ENCODE data around the gene ELP4. TPM values are rescaled to one million over a fixed set of nuclear protein-coding genes. Genes with fewer than 3 reads are reported as not detected.

The ELP4 gene
- total RNA-seq, 2 donors from 2014 or later, result 21.5 to 23.0 TPM

DNA sequence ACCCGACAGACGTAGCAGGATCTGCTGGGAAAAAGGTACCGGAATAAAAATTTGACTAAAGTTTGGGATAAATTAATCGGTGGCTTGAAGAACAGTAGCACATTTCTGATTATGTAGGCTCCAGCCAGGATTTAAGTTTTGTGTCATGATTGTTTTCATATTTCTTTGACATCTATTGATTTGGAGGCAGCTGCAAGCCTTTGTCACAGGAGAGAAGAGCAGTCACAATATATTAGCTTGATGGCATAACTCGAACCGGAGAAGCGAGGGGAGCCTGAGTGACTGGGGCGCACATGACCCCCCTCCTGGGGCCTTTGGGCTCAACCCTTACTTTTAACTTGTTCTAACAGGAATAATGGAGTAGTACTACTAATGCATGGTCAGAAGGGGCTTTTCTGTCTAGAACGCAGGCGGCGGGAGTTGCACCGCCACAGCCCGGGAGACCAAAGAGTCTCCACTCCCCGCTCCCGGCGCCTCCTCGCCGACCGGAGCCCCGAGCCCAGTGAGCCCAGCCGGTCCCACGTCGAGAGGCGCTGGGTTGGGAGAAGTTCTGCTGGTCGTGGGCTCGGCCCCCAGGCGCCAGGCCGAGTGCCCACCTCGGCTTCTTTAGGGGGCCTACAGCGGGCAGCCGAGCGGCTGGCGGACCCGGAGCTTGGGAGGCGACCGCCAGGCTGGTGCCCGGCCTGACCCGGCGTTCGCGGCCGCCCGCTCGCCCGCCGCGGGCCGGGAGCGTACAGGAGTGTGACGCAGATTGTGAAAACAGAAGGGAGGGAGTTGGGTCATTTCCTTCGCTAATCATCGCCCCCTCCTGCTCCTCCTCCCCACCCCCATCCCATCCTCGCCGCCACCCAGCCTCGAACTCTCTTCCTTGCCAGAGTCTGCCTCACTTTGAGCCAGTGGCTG is 317.2 kb downstream of the ELP4 start:
- no peak overlapping the region for H3K27ac ChIP-seq
- 8% methylated on average over 42 of the region's 55 CpGs for WGBS
- DNase-seq (ENCODE audit: low spot score), result no peak
- intact Hi-C loops (cut with DNase I), result no loop called here
- H3K4me1 ChIP-seq (replicated peaks), result no peaks in the 10 kb centered on the region
- no peaks in the 10 kb centered on the region for H3K9me3 ChIP-seq
- H3K36me3 ChIP-seq, result no peaks in the 10 kb centered on the region
- H3K4me3 ChIP-seq, result no peak overlapping the region
- peaks cover 55% of the 10 kb centered on the region for H3K27me3 ChIP-seq (replicated peaks; ENCODE audit: insufficient read depth)
- no peak for TF ChIP-seq POLR2A (IDR thresholded peaks at IDR 0.05)
- TF ChIP-seq, protein P1, sequence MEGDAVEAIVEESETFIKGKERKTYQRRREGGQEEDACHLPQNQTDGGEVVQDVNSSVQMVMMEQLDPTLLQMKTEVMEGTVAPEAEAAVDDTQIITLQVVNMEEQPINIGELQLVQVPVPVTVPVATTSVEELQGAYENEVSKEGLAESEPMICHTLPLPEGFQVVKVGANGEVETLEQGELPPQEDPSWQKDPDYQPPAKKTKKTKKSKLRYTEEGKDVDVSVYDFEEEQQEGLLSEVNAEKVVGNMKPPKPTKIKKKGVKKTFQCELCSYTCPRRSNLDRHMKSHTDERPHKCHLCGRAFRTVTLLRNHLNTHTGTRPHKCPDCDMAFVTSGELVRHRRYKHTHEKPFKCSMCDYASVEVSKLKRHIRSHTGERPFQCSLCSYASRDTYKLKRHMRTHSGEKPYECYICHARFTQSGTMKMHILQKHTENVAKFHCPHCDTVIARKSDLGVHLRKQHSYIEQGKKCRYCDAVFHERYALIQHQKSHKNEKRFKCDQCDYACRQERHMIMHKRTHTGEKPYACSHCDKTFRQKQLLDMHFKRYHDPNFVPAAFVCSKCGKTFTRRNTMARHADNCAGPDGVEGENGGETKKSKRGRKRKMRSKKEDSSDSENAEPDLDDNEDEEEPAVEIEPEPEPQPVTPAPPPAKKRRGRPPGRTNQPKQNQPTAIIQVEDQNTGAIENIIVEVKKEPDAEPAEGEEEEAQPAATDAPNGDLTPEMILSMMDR (IDR thresholded peaks at IDR 0.05), result no peak
- TF ChIP-seq POLR2AphosphoS5 (IDR thresholded peaks at IDR 0.05), result no peak

DNA sequence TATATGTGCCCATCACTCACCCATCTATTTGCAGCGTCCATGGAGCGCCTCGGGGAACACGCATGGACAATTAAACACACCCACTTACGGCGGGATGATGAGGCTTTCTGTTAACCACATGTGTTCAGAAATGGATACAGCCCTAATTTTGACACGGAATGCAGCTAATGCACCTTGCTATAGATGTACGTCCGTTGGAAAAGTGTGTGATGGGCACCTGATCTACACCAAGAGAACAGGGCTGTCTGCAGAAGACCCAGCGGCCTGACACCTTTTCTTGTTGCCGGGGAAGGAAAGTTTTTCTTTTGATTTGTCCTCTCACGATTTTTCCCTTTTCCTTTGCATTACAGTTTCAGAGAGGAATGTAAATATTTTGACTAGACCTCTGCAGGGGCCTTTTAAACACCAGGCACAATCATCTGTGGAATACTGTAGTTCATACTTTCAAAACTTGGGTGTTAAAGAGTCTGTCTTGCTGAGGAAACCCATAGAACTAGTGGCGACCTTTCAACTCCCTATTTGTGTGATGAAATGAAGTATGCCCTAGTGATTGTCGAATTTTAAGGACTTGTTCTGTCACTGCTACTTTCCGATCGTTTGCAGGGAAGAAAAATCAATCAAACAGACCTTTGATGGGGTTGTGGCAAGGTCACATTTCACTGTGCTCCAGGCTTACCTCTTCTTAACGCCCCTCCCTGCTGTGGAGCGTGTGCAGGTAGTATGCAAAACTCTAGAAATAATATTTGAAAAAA is 318.1 kb downstream of the ELP4 start:
- H3K4me3 ChIP-seq, result no peak overlapping the region
- H3K36me3 ChIP-seq, result no peaks in the 10 kb centered on the region
- no peaks in the 10 kb centered on the region for H3K4me1 ChIP-seq (replicated peaks)
- peaks cover 51% of the 10 kb centered on the region for H3K27me3 ChIP-seq (replicated peaks; ENCODE audit: insufficient read depth)
- DNase-seq (ENCODE audit: low spot score), result no peak
- WGBS, result 10% methylated on average over 18 of the region's 18 CpGs
- H3K9me3 ChIP-seq, result no peaks in the 10 kb centered on the region
- no peak for TF ChIP-seq POLR2A (IDR thresholded peaks at IDR 0.05)
- TF ChIP-seq POLR2AphosphoS5 (IDR thresholded peaks at IDR 0.05), result no peak
- TF ChIP-seq, protein P1 (IDR thresholded peaks at IDR 0.05), result no peak
- intact Hi-C loops (cut with DNase I), result no loop called here
- no peak overlapping the region for H3K27ac ChIP-seq

DNA sequence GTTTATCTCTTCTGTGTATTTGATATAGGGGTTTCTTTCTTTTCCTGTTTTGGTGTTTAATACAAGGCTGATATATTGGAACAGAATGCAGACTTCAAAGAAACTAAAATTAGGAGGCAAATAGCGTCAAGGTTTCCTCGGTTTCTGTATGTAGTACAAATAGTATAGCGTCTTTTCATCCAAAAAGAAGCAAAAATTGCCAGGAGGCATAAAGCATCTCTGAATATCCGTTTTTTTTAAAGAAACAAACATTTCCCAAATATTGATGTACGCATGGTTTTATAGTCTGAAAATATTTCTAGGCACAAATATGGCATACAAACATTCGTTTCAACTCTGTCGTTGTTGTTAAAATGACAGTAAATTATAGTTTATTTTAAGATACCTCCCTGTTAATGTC is 318.6 kb downstream of the ELP4 start:
- H3K27me3 ChIP-seq (replicated peaks; ENCODE audit: insufficient read depth), result peaks cover 45% of the 10 kb centered on the region
- no peak overlapping the region for H3K4me3 ChIP-seq
- H3K36me3 ChIP-seq, result no peaks in the 10 kb centered on the region
- H3K27ac ChIP-seq, result no peak overlapping the region
- WGBS, result 25% methylated on average over 7 of the region's 7 CpGs
- TF ChIP-seq POLR2AphosphoS5 (IDR thresholded peaks at IDR 0.05) (no peak), POLR2A (IDR thresholded peaks at IDR 0.05) (no peak)
- TF ChIP-seq, protein P1 (IDR thresholded peaks at IDR 0.05), result no peak
- intact Hi-C loops (cut with DNase I), result no loop called here
- DNase-seq (ENCODE audit: low spot score), result no peak
- no peaks in the 10 kb centered on the region for H3K4me1 ChIP-seq (replicated peaks)
- H3K9me3 ChIP-seq, result no peaks in the 10 kb centered on the region

DNA sequence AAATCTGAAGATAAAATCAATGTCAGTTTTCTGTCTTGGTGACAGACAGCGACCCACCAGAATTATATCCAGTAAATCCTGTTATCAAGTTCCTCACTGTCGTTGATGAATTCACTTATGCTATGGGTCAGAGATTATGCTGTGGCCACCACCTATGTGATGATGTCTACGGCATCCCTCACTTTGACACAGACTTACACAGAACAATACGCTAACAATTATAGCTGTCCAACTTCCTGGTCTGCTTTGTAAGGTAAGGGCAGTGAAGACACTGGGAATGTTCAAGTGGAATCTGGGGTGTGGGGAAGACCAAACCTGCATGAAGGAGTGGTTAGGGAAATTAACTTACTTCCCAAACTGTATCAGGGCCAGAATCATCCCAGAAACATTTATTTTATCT is 320.8 kb downstream of the ELP4 start:
- WGBS, result 68% methylated on average over 4 of the region's 4 CpGs
- H3K27me3 ChIP-seq (replicated peaks; ENCODE audit: insufficient read depth), result peaks cover 25% of the 10 kb centered on the region

More for the DNA sequence above, 320.8 kb downstream of the ELP4 start:
- no peak overlapping the region for H3K4me3 ChIP-seq
- DNase-seq (ENCODE audit: low spot score), result no peak
- H3K36me3 ChIP-seq, result no peaks in the 10 kb centered on the region
- TF ChIP-seq POLR2AphosphoS5 (IDR thresholded peaks at IDR 0.05) (no peak), POLR2A (IDR thresholded peaks at IDR 0.05) (no peak)
- TF ChIP-seq, protein P1 (IDR thresholded peaks at IDR 0.05), result no peak
- intact Hi-C loops (cut with DNase I), result no loop called here
- no peaks in the 10 kb centered on the region for H3K4me1 ChIP-seq (replicated peaks)
- H3K9me3 ChIP-seq, result no peaks in the 10 kb centered on the region
- no peak overlapping the region for H3K27ac ChIP-seq
